IPS-18c (cell line): ENCODE data around the gene EXOC4.

Source experiments
- H3K4me3 ChIP-seq: 2 replicates; pipeline ENCODE4 v1.7.0; 2013; ENCODE audit warnings: low read depth, mild to moderate bottlenecking, low read length, moderate library complexity; ENCODE audit not compliant: insufficient read depth
- H3K9me3 ChIP-seq: one replicate; pipeline ENCODE4 v1.6.1; 2013; ENCODE audit warnings: mild to moderate bottlenecking, low read length, moderate library complexity; ENCODE audit not compliant: control insufficient read depth, insufficient read depth

EXOC4 gene

GRCh38 chr7:133344275-133344674 lies 91.4 kb downstream of the EXOC4 start:
- Histone ChIP-seq H3K9me3 (no peaks in the 10 kb centered on the region), H3K4me3 (no peak overlapping the region)

GRCh38 chr7:133345690-133346421 lies 93.0 kb downstream of the EXOC4 start:
- no peaks in the 10 kb centered on the region for H3K9me3 ChIP-seq
- no peak overlapping the region for H3K4me3 ChIP-seq

GRCh38 chr7:133348250-133348649 lies 95.4 kb downstream of the EXOC4 start:
- Histone ChIP-seq H3K9me3 (no peaks in the 10 kb centered on the region), H3K4me3 (no peak overlapping the region)

GRCh38 chr7:133349101-133349500 lies 96.2 kb downstream of the EXOC4 start:
- H3K4me3 ChIP-seq: no peak overlapping the region

GRCh38 chr7:133352430-133352829 lies 99.6 kb downstream of the EXOC4 start:
- H3K4me3 ChIP-seq: no peak overlapping the region
- H3K9me3 ChIP-seq: no peaks in the 10 kb centered on the region

More at GRCh38 chr7:133349101-133349500, 96.2 kb downstream of the EXOC4 start:
- no peaks in the 10 kb centered on the region for H3K9me3 ChIP-seq

- H3K4me3 ChIP-seq: no peak overlapping the region
- H3K9me3 ChIP-seq: no peaks in the 10 kb centered on the region
Observed at GRCh38 chr7:133353775-133354174, 100.9 kb downstream of the EXOC4 start.

- no peaks in the 10 kb centered on the region for H3K9me3 ChIP-seq
- H3K4me3 ChIP-seq: no peak overlapping the region
Observed at GRCh38 chr7:133354546-133355324, 101.9 kb downstream of the EXOC4 start.

- Histone ChIP-seq H3K4me3 (no peak overlapping the region), H3K9me3 (no peaks in the 10 kb centered on the region)
Observed at GRCh38 chr7:133355325-133355708, 102.4 kb downstream of the EXOC4 start.

- Histone ChIP-seq H3K4me3 (no peak overlapping the region), H3K9me3 (no peaks in the 10 kb centered on the region)
Observed at GRCh38 chr7:133355822-133356221, 102.9 kb downstream of the EXOC4 start.

GRCh38 chr7:133358708-133359107 lies 105.8 kb downstream of the EXOC4 start:
- Histone ChIP-seq H3K4me3 (no peak overlapping the region), H3K9me3 (no peaks in the 10 kb centered on the region)

GRCh38 chr7:133359449-133359848 lies 106.6 kb downstream of the EXOC4 start:
- no peaks in the 10 kb centered on the region for H3K9me3 ChIP-seq
- H3K4me3 ChIP-seq: no peak overlapping the region

GRCh38 chr7:133360201-133360600 lies 107.3 kb downstream of the EXOC4 start:
- H3K9me3 ChIP-seq: no peaks in the 10 kb centered on the region
- no peak overlapping the region for H3K4me3 ChIP-seq

GRCh38 chr7:133361806-133362205 lies 108.9 kb downstream of the EXOC4 start:
- no peak overlapping the region for H3K4me3 ChIP-seq
- no peaks in the 10 kb centered on the region for H3K9me3 ChIP-seq

GRCh38 chr7:133364959-133365690 lies 112.2 kb downstream of the EXOC4 start:
- Histone ChIP-seq H3K4me3 (no peak overlapping the region), H3K9me3 (no peaks in the 10 kb centered on the region)

- no peaks in the 10 kb centered on the region for H3K9me3 ChIP-seq
Observed at GRCh38 chr7:133365917-133366316, 113.0 kb downstream of the EXOC4 start.

GRCh38 chr7:133367561-133367960 lies 114.7 kb downstream of the EXOC4 start:
- no peaks in the 10 kb centered on the region for H3K9me3 ChIP-seq
- H3K4me3 ChIP-seq: no peak overlapping the region

More at GRCh38 chr7:133365917-133366316, 113.0 kb downstream of the EXOC4 start:
- H3K4me3 ChIP-seq: no peak overlapping the region

- no peak overlapping the region for H3K4me3 ChIP-seq
- no peaks in the 10 kb centered on the region for H3K9me3 ChIP-seq
Observed at GRCh38 chr7:133369130-133369529, 116.3 kb downstream of the EXOC4 start.

- no peaks in the 10 kb centered on the region for H3K9me3 ChIP-seq
Observed at GRCh38 chr7:133371616-133372015, 118.7 kb downstream of the EXOC4 start.

More at GRCh38 chr7:133371616-133372015, 118.7 kb downstream of the EXOC4 start:
- no peak overlapping the region for H3K4me3 ChIP-seq
